ENCODE measurements around the gene GTF3C4.

- TF ChIP-seq POLR2A (IDR thresholded peaks at IDR 0.05) (no peak), CTCF (IDR thresholded peaks at IDR 0.05) (no peak), POLR2AphosphoS5 (IDR thresholded peaks at IDR 0.05) (no peak), EP300 (IDR thresholded peaks at IDR 0.05) (no peak)
These were observed 38.0 kb downstream of the GTF3C4 start for GRCh38 chr9:132708239-132708638.
